GM12874 (cell line): ENCODE measurements around the gene LAP3.

Experiments used
- CTCF ChIP-seq: IDR thresholded peaks from 2 replicates; pipeline ENCODE4 v1.5.1; 2011; ENCODE audit warnings: low read depth, mild to moderate bottlenecking, control low read depth, low read length, moderate library complexity; ENCODE audit not compliant: insufficient read depth

Gene LAP3

GRCh38 chr4:17605236-17605635 is 28.2 kb downstream of the LAP3 start:
- TF ChIP-seq CTCF = no peak

- TF ChIP-seq CTCF = no peak
These were observed 36.9 kb downstream of the LAP3 start for GRCh38 chr4:17613761-17614415.

- TF ChIP-seq CTCF = no peak
These were observed 37.7 kb downstream of the LAP3 start, which contains the start of gene MED28 for GRCh38 chr4:17614416-17615299. Gene MED28 (plus strand): TSS chr4:17614641. CDS start chr4:17614655, 14 bp downstream.

GRCh38 chr4:17616283-17616682 is 39.3 kb downstream of the LAP3 start:
- no peak for TF ChIP-seq CTCF

- TF ChIP-seq CTCF = no peak
These were observed 41.9 kb downstream of the LAP3 start for GRCh38 chr4:17618926-17619325.

GRCh38 chr4:17619416-17620105 is 42.6 kb downstream of the LAP3 start:
- no peak for TF ChIP-seq CTCF

- no peak for TF ChIP-seq CTCF
These were observed 46.5 kb downstream of the LAP3 start for GRCh38 chr4:17623451-17624001.
